Measurements from ENCODE around the gene TET3.

TET3 gene

GRCh38 chr2:73968357-73968937 lies 16.3 kb upstream of the TET3 start:
- H3K4me3 ChIP-seq (ENCODE audit: low read length) = no peak overlapping the region
- no peak overlapping the region for H3K9ac ChIP-seq (ENCODE audit: low read length)
- no peaks in the 10 kb centered on the region for H3K36me3 ChIP-seq (ENCODE audit: control insufficient read depth, insufficient read depth, low read length, severe bottlenecking)
- H3K27me3 ChIP-seq (replicated peaks; ENCODE audit: control insufficient read depth, insufficient read depth, low read length) = peaks cover 3% of the 10 kb centered on the region
- H3K9me3 ChIP-seq (ENCODE audit: control insufficient read depth, low read length) = no peaks in the 10 kb centered on the region
- peaks cover 29% of the 10 kb centered on the region for H3K4me1 ChIP-seq (ENCODE audit: control insufficient read depth, insufficient read depth, low read length)
- no peak for DNase-seq (ENCODE audit: low read depth)

- Histone ChIP-seq H3K36me3 (ENCODE audit: control insufficient read depth, insufficient read depth, low read length, severe bottlenecking) (no peaks in the 10 kb centered on the region), H3K4me1 (ENCODE audit: control insufficient read depth, insufficient read depth, low read length) (peaks cover 29% of the 10 kb centered on the region), H3K9me3 (ENCODE audit: control insufficient read depth, low read length) (no peaks in the 10 kb centered on the region), H3K4me3 (ENCODE audit: low read length) (no peak overlapping the region), H3K27me3 (replicated peaks; ENCODE audit: control insufficient read depth, insufficient read depth, low read length) (peaks cover 3% of the 10 kb centered on the region), H3K9ac (ENCODE audit: low read length) (no peak overlapping the region)
- peak; percentile 36 for DNase-seq (ENCODE audit: low read depth)
Measured at GRCh38 chr2:73969356-73969755, 15.4 kb upstream of the TET3 start.

- no peak overlapping the region for H3K4me3 ChIP-seq (ENCODE audit: low read length)
- no peak for DNase-seq (ENCODE audit: low read depth)
- no peak overlapping the region for H3K9ac ChIP-seq (ENCODE audit: low read length)
- no peaks in the 10 kb centered on the region for H3K36me3 ChIP-seq (ENCODE audit: control insufficient read depth, insufficient read depth, low read length, severe bottlenecking)
- no peaks in the 10 kb centered on the region for H3K9me3 ChIP-seq (ENCODE audit: control insufficient read depth, low read length)
- peaks cover 3% of the 10 kb centered on the region for H3K27me3 ChIP-seq (replicated peaks; ENCODE audit: control insufficient read depth, insufficient read depth, low read length)
- H3K4me1 ChIP-seq (ENCODE audit: control insufficient read depth, insufficient read depth, low read length) = peaks cover 29% of the 10 kb centered on the region
Measured at GRCh38 chr2:73970141-73970803, 14.4 kb upstream of the TET3 start.

- H3K9me3 ChIP-seq (ENCODE audit: control insufficient read depth, low read length) = no peaks in the 10 kb centered on the region
Measured at GRCh38 chr2:73970850-73971471, 13.7 kb upstream of the TET3 start.

DNA sequence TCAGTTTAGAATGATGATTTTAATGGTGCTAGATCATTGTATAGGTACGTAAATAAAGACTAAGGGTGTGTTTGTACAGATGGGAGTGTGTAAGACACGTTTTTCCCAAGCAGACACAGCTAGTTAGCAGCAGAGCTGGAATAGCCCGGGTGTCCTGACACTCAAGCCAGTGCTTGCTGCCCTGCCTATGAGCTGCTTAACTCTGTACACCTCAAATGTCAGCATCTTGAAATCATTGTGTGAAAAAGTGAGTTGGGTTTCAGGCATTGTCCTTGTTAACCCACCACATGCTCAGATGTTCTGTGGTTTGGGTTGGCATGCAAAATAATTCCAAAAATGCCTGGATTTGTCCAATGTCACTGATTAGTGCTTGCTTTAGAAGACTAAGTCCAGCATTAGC lies 13.0 kb upstream of the TET3 start:
- Histone ChIP-seq H3K9me3 (ENCODE audit: control insufficient read depth, low read length) (no peaks in the 10 kb centered on the region), H3K9ac (ENCODE audit: low read length) (no peak overlapping the region)
- DNase-seq (ENCODE audit: low read depth) = peak; percentile 39

More at GRCh38 chr2:73970850-73971471, 13.7 kb upstream of the TET3 start:
- no peak for DNase-seq (ENCODE audit: low read depth)
- peaks cover 3% of the 10 kb centered on the region for H3K27me3 ChIP-seq (replicated peaks; ENCODE audit: control insufficient read depth, insufficient read depth, low read length)
- H3K4me3 ChIP-seq (ENCODE audit: low read length) = no peak overlapping the region
- H3K9ac ChIP-seq (ENCODE audit: low read length) = no peak overlapping the region
- no peaks in the 10 kb centered on the region for H3K36me3 ChIP-seq (ENCODE audit: control insufficient read depth, insufficient read depth, low read length, severe bottlenecking)
- H3K4me1 ChIP-seq (ENCODE audit: control insufficient read depth, insufficient read depth, low read length) = peaks cover 29% of the 10 kb centered on the region

GRCh38 chr2:73972846-73973245 lies 11.9 kb upstream of the TET3 start:
- Histone ChIP-seq H3K4me1 (ENCODE audit: control insufficient read depth, insufficient read depth, low read length) (peaks cover 29% of the 10 kb centered on the region), H3K9ac (ENCODE audit: low read length) (no peak overlapping the region), H3K4me3 (ENCODE audit: low read length) (no peak overlapping the region), H3K36me3 (ENCODE audit: control insufficient read depth, insufficient read depth, low read length, severe bottlenecking) (no peaks in the 10 kb centered on the region), H3K27me3 (replicated peaks; ENCODE audit: control insufficient read depth, insufficient read depth, low read length) (peaks cover 3% of the 10 kb centered on the region), H3K9me3 (ENCODE audit: control insufficient read depth, low read length) (no peaks in the 10 kb centered on the region)
- DNase-seq (ENCODE audit: low read depth) = no peak

More for the DNA sequence above, 13.0 kb upstream of the TET3 start:
- Histone ChIP-seq H3K27me3 (replicated peaks; ENCODE audit: control insufficient read depth, insufficient read depth, low read length) (peaks cover 3% of the 10 kb centered on the region), H3K36me3 (ENCODE audit: control insufficient read depth, insufficient read depth, low read length, severe bottlenecking) (no peaks in the 10 kb centered on the region), H3K4me1 (ENCODE audit: control insufficient read depth, insufficient read depth, low read length) (peaks cover 29% of the 10 kb centered on the region), H3K4me3 (ENCODE audit: low read length) (no peak overlapping the region)

DNA sequence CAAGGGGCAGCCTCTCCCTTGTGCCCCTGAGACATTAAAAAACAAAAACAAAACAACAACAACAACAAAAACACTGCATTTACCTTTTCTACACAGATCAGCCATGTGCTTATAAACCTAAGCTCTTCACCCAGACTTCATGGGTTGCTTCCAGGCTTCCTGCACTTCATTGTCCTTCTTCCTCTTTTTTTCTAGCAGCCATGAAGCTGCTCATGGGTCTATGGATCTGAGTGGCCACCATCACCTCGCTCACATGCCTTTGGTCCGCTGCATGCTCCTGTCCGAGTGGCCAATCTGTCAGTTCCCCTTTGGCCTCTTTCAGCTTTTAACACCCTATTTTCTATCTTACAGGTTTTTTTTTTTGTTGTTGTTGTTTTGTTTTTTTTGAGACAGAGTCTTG lies 9.0 kb upstream of the TET3 start:
- no peak overlapping the region for H3K9ac ChIP-seq (ENCODE audit: low read length)
- peaks cover 3% of the 10 kb centered on the region for H3K27me3 ChIP-seq (replicated peaks; ENCODE audit: control insufficient read depth, insufficient read depth, low read length)

GRCh38 chr2:73976803-73977202 lies 7.9 kb upstream of the TET3 start:
- no peak overlapping the region for H3K9ac ChIP-seq (ENCODE audit: low read length)
- H3K4me3 ChIP-seq (ENCODE audit: low read length) = no peak overlapping the region
- DNase-seq (ENCODE audit: low read depth) = no peak
- H3K27me3 ChIP-seq (replicated peaks; ENCODE audit: control insufficient read depth, insufficient read depth, low read length) = peaks cover 3% of the 10 kb centered on the region
- H3K9me3 ChIP-seq (ENCODE audit: control insufficient read depth, low read length) = no peaks in the 10 kb centered on the region
- no peaks in the 10 kb centered on the region for H3K36me3 ChIP-seq (ENCODE audit: control insufficient read depth, insufficient read depth, low read length, severe bottlenecking)
- H3K4me1 ChIP-seq (ENCODE audit: control insufficient read depth, insufficient read depth, low read length) = peaks cover 16% of the 10 kb centered on the region

More for the DNA sequence above, 9.0 kb upstream of the TET3 start:
- no peaks in the 10 kb centered on the region for H3K9me3 ChIP-seq (ENCODE audit: control insufficient read depth, low read length)
- no peaks in the 10 kb centered on the region for H3K36me3 ChIP-seq (ENCODE audit: control insufficient read depth, insufficient read depth, low read length, severe bottlenecking)
- DNase-seq (ENCODE audit: low read depth) = no peak
- H3K4me3 ChIP-seq (ENCODE audit: low read length) = no peak overlapping the region
- H3K4me1 ChIP-seq (ENCODE audit: control insufficient read depth, insufficient read depth, low read length) = peaks cover 17% of the 10 kb centered on the region

- Histone ChIP-seq H3K4me1 (ENCODE audit: control insufficient read depth, insufficient read depth, low read length) (peaks cover 21% of the 10 kb centered on the region), H3K27me3 (replicated peaks; ENCODE audit: control insufficient read depth, insufficient read depth, low read length) (peaks cover 3% of the 10 kb centered on the region), H3K4me3 (ENCODE audit: low read length) (no peak overlapping the region), H3K9ac (ENCODE audit: low read length) (no peak overlapping the region), H3K9me3 (ENCODE audit: control insufficient read depth, low read length) (no peaks in the 10 kb centered on the region), H3K36me3 (ENCODE audit: control insufficient read depth, insufficient read depth, low read length, severe bottlenecking) (no peaks in the 10 kb centered on the region)
- DNase-seq (ENCODE audit: low read depth) = no peak
Measured at GRCh38 chr2:73977466-73977865, 7.2 kb upstream of the TET3 start.

DNA sequence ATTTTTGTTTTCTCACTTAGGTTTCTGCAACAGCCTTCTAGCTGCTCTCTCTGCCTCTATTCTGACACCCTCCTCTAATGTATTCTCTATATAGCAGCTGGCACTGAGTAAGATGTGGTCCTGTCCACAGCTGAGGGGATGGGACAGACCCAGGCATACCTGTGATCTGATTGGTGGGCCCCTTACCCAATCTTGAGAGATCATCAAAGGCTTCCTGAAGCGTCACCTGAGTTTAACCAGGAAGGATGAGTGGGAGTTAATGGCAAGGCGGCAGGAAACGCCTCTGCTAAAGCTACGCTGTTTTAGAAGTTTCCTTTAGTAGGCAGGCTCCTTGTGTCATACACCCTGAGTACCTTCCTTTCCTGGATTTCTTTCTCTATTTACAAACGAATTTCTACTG lies 5.7 kb upstream of the TET3 start:
- Histone ChIP-seq H3K27me3 (replicated peaks; ENCODE audit: control insufficient read depth, insufficient read depth, low read length) (no peaks in the 10 kb centered on the region), H3K36me3 (ENCODE audit: control insufficient read depth, insufficient read depth, low read length, severe bottlenecking) (no peaks in the 10 kb centered on the region), H3K4me3 (ENCODE audit: low read length) (no peak overlapping the region), H3K4me1 (ENCODE audit: control insufficient read depth, insufficient read depth, low read length) (peaks cover 30% of the 10 kb centered on the region), H3K9ac (ENCODE audit: low read length) (no peak overlapping the region), H3K9me3 (ENCODE audit: control insufficient read depth, low read length) (no peaks in the 10 kb centered on the region)
- no peak for DNase-seq (ENCODE audit: low read depth)

GRCh38 chr2:73979686-73980085 lies 5.0 kb upstream of the TET3 start:
- H3K4me1 ChIP-seq (ENCODE audit: control insufficient read depth, insufficient read depth, low read length) = peaks cover 33% of the 10 kb centered on the region
- H3K9ac ChIP-seq (ENCODE audit: low read length) = no peak overlapping the region
- DNase-seq (ENCODE audit: low read depth) = peak; percentile 92
- H3K36me3 ChIP-seq (ENCODE audit: control insufficient read depth, insufficient read depth, low read length, severe bottlenecking) = no peaks in the 10 kb centered on the region
- no peaks in the 10 kb centered on the region for H3K9me3 ChIP-seq (ENCODE audit: control insufficient read depth, low read length)
- H3K4me3 ChIP-seq (ENCODE audit: low read length) = no peak overlapping the region
- no peaks in the 10 kb centered on the region for H3K27me3 ChIP-seq (replicated peaks; ENCODE audit: control insufficient read depth, insufficient read depth, low read length)
